HEK293T (cell line): ENCODE results near the gene ZNF221.
"Not testable (repeated sequence)": the region's sequence is repeated elsewhere in the genome, so short reads cannot be mapped to it uniquely, and the experiment has no call there.

Experiments
- CTCF ChIA-PET: fragments of 350-600 bp; formaldehyde crosslinking; extraction: SDS; loops from one replicate; lab custom pipeline; 2021; ENCODE audit warnings: antibody characterized with exemption, inconsistent platforms; lab: Yijun Ruan, JAX
- POLR2A ChIA-PET: fragments of 350-600 bp; formaldehyde crosslinking; extraction: SDS; loops from one replicate; lab custom pipeline; 2020; ENCODE audit warnings: antibody characterized with exemption, inconsistent platforms; lab: Yijun Ruan, JAX
- DNase-seq: peaks from one replicate; pipeline ENCODE4 v3.0.0; 2012; ENCODE audit warnings: mixed read lengths; ENCODE audit errors: extremely low spot score
- ARNT ChIP-seq: fragments of 450-650 bp; IDR thresholded peaks from 2 replicates; pipeline ENCODE4 v1.6.1; 2017; ENCODE audit warnings: mild to moderate bottlenecking
- BHLHE40 ChIP-seq: fragments of 450-650 bp; IDR thresholded peaks from 2 replicates; pipeline ENCODE4 v1.6.1; 2016; ENCODE audit warnings: mild to moderate bottlenecking, moderate library complexity, borderline replicate concordance
- CTBP1 ChIP-seq: fragments of 450-650 bp; IDR thresholded peaks from 2 replicates; pipeline ENCODE4 v1.6.1; 2016; ENCODE audit warnings: borderline replicate concordance
- ELF4 ChIP-seq: fragments of 450-650 bp; IDR thresholded peaks from 2 replicates; pipeline ENCODE4 v1.6.1; 2017; ENCODE audit warnings: antibody characterized with exemption
- FOXA1 ChIP-seq: fragments of 450-650 bp; IDR thresholded peaks from 2 replicates; pipeline ENCODE4 v1.6.1; 2016; ENCODE audit warnings: mild to moderate bottlenecking
- FOXK2 ChIP-seq: fragments of 450-650 bp; IDR thresholded peaks from 2 replicates; pipeline ENCODE4 v1.6.1; 2016; ENCODE audit warnings: mild to moderate bottlenecking
- FOXM1 ChIP-seq: fragments of 450-650 bp; IDR thresholded peaks from 2 replicates; pipeline ENCODE4 v1.6.1; 2017; ENCODE audit warnings: mild to moderate bottlenecking, borderline replicate concordance
- HDGF ChIP-seq: fragments of 450-650 bp; IDR thresholded peaks from 2 replicates; pipeline ENCODE4 v1.6.1; 2017; ENCODE audit warnings: antibody characterized with exemption, borderline replicate concordance
- L3MBTL2 ChIP-seq: fragments of 450-650 bp; conservative IDR thresholded peaks from 2 replicates; pipeline ENCODE4 v1.6.1; 2016; ENCODE audit warnings: mild to moderate bottlenecking
- LEF1 ChIP-seq: fragments of 450-650 bp; IDR thresholded peaks from 2 replicates; pipeline ENCODE4 v1.6.1; 2017; ENCODE audit warnings: mild to moderate bottlenecking, borderline replicate concordance
- NFRKB ChIP-seq: fragments of 450-650 bp; IDR thresholded peaks from 2 replicates; pipeline ENCODE4 v1.6.1; 2016; ENCODE audit warnings: mild to moderate bottlenecking, moderate library complexity
- SP1 ChIP-seq: fragments of 450-650 bp; IDR thresholded peaks from 2 replicates; pipeline ENCODE4 v1.6.1; 2017
- SUZ12 ChIP-seq: fragments of 450-650 bp; IDR thresholded peaks from 2 replicates; pipeline ENCODE4 v1.6.1; 2016; ENCODE audit warnings: mild to moderate bottlenecking
- TARDBP ChIP-seq: fragments of 450-650 bp; IDR thresholded peaks from 2 replicates; pipeline ENCODE4 v1.6.1; 2016
- ZNF384 ChIP-seq: fragments of 450-650 bp; IDR thresholded peaks from 2 replicates; pipeline ENCODE4 v1.6.1; 2016
- TF ChIP-seq, protein P1 (sequence below): fragments of 450-650 bp; IDR thresholded peaks from 2 replicates; pipeline ENCODE4 v1.6.1; 2016

Gene ZNF221

GRCh38 chr19:43934985-43935708, 15.9 kb upstream of the ZNF221 start, which contains the start of gene ZNF45:
Gene ZNF45 (minus strand): TSS chr19:43935282. CDS start chr19:43922185, 13,097 bp downstream.
- no peak for TF ChIP-seq FOXK2
- peak; percentile 92 for TF ChIP-seq L3MBTL2
- 0 out of 2 replicates have a peak, but pooled peaks have one; percentile 6 for TF ChIP-seq SUZ12
- peak; percentile 54; the same call in 1 of the 2 replicates for TF ChIP-seq ELF4
- TF ChIP-seq, protein P1, sequence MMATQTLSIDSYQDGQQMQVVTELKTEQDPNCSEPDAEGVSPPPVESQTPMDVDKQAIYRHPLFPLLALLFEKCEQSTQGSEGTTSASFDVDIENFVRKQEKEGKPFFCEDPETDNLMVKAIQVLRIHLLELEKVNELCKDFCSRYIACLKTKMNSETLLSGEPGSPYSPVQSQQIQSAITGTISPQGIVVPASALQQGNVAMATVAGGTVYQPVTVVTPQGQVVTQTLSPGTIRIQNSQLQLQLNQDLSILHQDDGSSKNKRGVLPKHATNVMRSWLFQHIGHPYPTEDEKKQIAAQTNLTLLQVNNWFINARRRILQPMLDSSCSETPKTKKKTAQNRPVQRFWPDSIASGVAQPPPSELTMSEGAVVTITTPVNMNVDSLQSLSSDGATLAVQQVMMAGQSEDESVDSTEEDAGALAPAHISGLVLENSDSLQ: no peak
- CTCF ChIA-PET: interaction anchor here (0.6 to 1.3 kb wide), 2 partner anchors 16 to 635 kb away, joined by 3 read pairs; partner anchors contain the start of gene ZNF221
- peak; percentile 92 for DNase-seq
- POLR2A ChIA-PET: interaction anchor here (0.6 to 2.2 kb wide), 10 partner anchors 10 to 159 kb away, joined by 3 to 23 read pairs (median 4); partner anchors contain the start of genes ZNF155, ZNF221, ZNF224 and ZNF283

DNA sequence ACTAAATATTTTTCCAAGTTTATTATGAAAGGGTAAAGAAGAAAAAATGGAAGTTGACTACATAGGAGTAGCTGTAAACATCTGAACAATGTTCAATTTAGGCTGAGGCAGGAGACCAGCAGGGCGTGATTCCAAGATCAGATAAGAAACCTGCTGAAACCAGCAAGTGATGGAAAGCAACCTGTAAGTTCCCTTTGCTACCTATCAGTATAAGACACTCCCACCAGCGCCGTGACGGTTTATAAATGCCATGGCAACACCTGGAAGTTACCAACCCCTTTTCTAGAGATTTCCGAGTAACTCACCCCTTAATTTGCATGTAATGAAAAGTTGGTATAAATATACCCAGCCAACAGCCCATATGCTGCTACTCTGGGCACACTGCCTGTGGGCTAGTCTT, 14.8 kb upstream of the ZNF221 start:
- POLR2A ChIA-PET: interaction anchor here (1.0 to 2.2 kb wide), 2 partner anchors 9 to 15 kb away, joined by 4 to 23 read pairs; partner anchors contain the start of gene ZNF221
- CTCF ChIA-PET: interaction anchor here (0.6 kb wide), 1 partner anchor 634 kb away, joined by 3 read pairs; no protein-coding TSS in a partner anchor
- TF ChIP-seq SUZ12 (no peak), BHLHE40 (no peak), FOXM1 (no peak), ELF4 (no peak), ZNF384 (no peak), SP1 (no peak), FOXK2 (no peak), FOXA1 (no peak), ARNT (no peak), CTBP1 (no peak), L3MBTL2 (no peak), LEF1 (no peak), HDGF (no peak), TARDBP (no peak), NFRKB (no peak)
- TF ChIP-seq, protein P1: no peak
- DNase-seq: no peak

- ChIA-PET CTCF (no interaction called here), POLR2A (no interaction called here)
- no peak for DNase-seq
- TF ChIP-seq SUZ12 (no peak), TARDBP (no peak), NFRKB (no peak), FOXA1 (no peak), HDGF (no peak), BHLHE40 (no peak), LEF1 (no peak), SP1 (no peak), FOXK2 (no peak), L3MBTL2 (no peak), FOXM1 (no peak), ARNT (no peak), CTBP1 (no peak), ZNF384 (no peak), ELF4 (no peak)
- TF ChIP-seq, protein P1: no peak
Measured at GRCh38 chr19:43939557-43940260, 11.3 kb upstream of the ZNF221 start.

GRCh38 chr19:43940719-43941118, 10.3 kb upstream of the ZNF221 start:
- TF ChIP-seq FOXA1: no peak
- no peak for TF ChIP-seq FOXM1
- TF ChIP-seq HDGF: no peak
- no peak for TF ChIP-seq BHLHE40
- no peak for TF ChIP-seq ELF4
- TF ChIP-seq, protein P1: no peak
- no peak for TF ChIP-seq ZNF384
- TF ChIP-seq L3MBTL2: no peak
- no peak for TF ChIP-seq ARNT
- TF ChIP-seq TARDBP: no peak
- no peak for TF ChIP-seq CTBP1
- TF ChIP-seq SP1: no peak
- TF ChIP-seq SUZ12: no peak
- no peak for TF ChIP-seq LEF1
- TF ChIP-seq FOXK2: no peak
- TF ChIP-seq NFRKB: no peak
- DNase-seq: no peak
- POLR2A ChIA-PET: no interaction called here
- CTCF ChIA-PET: no interaction called here

DNA sequence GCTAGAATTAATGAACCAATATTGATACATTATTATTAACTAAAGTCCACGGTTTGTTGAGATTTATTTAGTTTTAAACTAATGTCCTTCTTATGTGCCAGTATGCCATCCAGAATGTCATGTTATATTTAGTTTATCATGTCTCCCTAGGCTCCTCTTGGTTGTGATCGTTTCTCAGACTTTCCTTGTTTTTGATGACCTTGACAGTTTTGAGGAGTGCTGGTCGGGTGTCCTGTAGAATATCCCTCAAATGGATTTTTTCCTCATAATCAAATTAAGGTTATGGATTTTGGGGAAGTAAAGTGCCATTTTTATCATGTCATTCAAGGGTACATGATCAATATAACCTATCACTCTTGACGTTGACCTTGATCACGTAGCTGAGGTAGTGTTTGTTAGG, 9.8 kb upstream of the ZNF221 start:
- POLR2A ChIA-PET: no interaction called here
- CTCF ChIA-PET: no interaction called here
- TF ChIP-seq ELF4 (no peak), SP1 (no peak), ARNT (no peak), LEF1 (no peak), FOXM1 (no peak), NFRKB (no peak), BHLHE40 (no peak), HDGF (no peak), SUZ12 (no peak), FOXA1 (no peak), FOXK2 (no peak), CTBP1 (no peak), L3MBTL2 (no peak), TARDBP (no peak), ZNF384 (no peak)
- TF ChIP-seq, protein P1: no peak
- no peak for DNase-seq

DNA sequence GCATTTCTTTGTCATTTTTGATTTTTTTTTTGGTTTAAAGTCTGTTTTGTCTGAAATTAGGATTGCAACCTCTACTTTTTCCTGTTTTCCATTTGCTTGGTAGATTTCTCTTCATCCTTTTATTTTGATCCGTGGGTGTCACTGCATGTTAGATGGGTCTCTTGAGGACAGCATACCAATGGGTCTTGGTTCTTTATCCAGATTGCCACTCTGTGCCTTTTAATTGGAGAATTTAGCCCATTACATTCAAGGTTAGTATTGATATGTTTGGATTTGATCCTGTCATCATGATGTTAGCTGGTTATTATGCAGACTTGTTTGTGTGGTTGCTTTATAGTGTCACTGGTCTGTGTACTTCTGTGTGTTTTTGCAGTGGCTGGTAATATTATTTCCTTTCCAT, 3.6 kb upstream of the ZNF221 start:
- POLR2A ChIA-PET: interaction anchor here (0.9 to 1.6 kb wide), 2 partner anchors 12 to 120 kb away, joined by 3 to 12 read pairs; partner anchors contain the start of genes ZNF283 and ZNF45
- CTCF ChIA-PET, DNase-seq: not testable (repeated sequence)

DNA sequence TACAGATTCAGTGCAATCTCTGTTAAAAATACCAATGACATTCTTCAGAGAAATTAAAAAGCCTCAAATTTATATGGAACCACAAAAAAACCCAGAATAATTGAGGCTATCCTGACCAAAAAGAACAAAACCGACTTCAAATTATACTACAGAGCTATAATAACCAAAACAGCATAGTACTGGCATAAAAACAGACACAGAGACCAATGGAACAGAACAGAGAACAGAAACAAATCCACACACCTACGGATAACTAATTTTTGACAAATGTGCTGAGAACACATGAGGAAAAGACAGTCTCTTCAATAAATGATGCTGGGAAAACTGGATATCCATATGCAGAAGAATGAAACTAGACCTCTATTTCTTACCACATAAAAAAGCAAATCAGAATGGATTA, 1.2 kb upstream of the ZNF221 start:
- CTCF ChIA-PET: interaction anchor here (0.7 kb wide), 1 partner anchor 83 kb away, joined by 6 read pairs; no protein-coding TSS in a partner anchor
- DNase-seq, POLR2A ChIA-PET: not testable (repeated sequence)
